ENCODE data around the gene GNAT1.

GNAT1 gene

GRCh38 chr3:50167069-50167840, 24.2 kb upstream of the GNAT1 start:
- H3K4me1 ChIP-seq = peaks cover 5% of the 10 kb centered on the region
- H3K27ac ChIP-seq = peak overlapping the region; percentile 74
- H3K27me3 ChIP-seq (ENCODE audit: control insufficient read depth, insufficient read depth, low read length) = no peaks in the 10 kb centered on the region
- H3K4me3 ChIP-seq (ENCODE audit: low read depth, low read length) = no peak overlapping the region
- H3K4me2 ChIP-seq (ENCODE audit: low read length) = no peak overlapping the region
- H2AFZ ChIP-seq = no peak overlapping the region
- no peaks in the 10 kb centered on the region for H3K79me2 ChIP-seq
- H3K9me3 ChIP-seq (ENCODE audit: control insufficient read depth, low read length) = no peaks in the 10 kb centered on the region
- no peak overlapping the region for H3K9ac ChIP-seq
- TF ChIP-seq CTCF (IDR thresholded peaks at IDR 0.05) = no peak
- no peaks in the 10 kb centered on the region for H3K36me3 ChIP-seq (ENCODE audit: control insufficient read depth, insufficient read depth, low read length)

- no peak overlapping the region for H3K4me3 ChIP-seq (ENCODE audit: low read depth, low read length)
- no peaks in the 10 kb centered on the region for H3K9me3 ChIP-seq (ENCODE audit: control insufficient read depth, low read length)
- H3K4me1 ChIP-seq = peaks cover 10% of the 10 kb centered on the region
- peak overlapping the region; percentile 74 for H3K27ac ChIP-seq
- no peak overlapping the region for H3K9ac ChIP-seq
- TF ChIP-seq CTCF (IDR thresholded peaks at IDR 0.05) = no peak
- H3K27me3 ChIP-seq (ENCODE audit: control insufficient read depth, insufficient read depth, low read length) = no peaks in the 10 kb centered on the region
- no peak overlapping the region for H3K4me2 ChIP-seq (ENCODE audit: low read length)
- H2AFZ ChIP-seq = no peak overlapping the region
- no peaks in the 10 kb centered on the region for H3K79me2 ChIP-seq
- no peaks in the 10 kb centered on the region for H3K36me3 ChIP-seq (ENCODE audit: control insufficient read depth, insufficient read depth, low read length)
Measured at GRCh38 chr3:50167841-50168209, 23.6 kb upstream of the GNAT1 start.

- no peak overlapping the region for H3K4me2 ChIP-seq (ENCODE audit: low read length)
- H3K27me3 ChIP-seq (ENCODE audit: control insufficient read depth, insufficient read depth, low read length) = no peaks in the 10 kb centered on the region
- no peak overlapping the region for H2AFZ ChIP-seq
- H3K9ac ChIP-seq = no peak overlapping the region
- H3K9me3 ChIP-seq (ENCODE audit: control insufficient read depth, low read length) = no peaks in the 10 kb centered on the region
- H3K27ac ChIP-seq = peak overlapping the region; percentile 74
- no peaks in the 10 kb centered on the region for H3K79me2 ChIP-seq
- peaks cover 10% of the 10 kb centered on the region for H3K4me1 ChIP-seq
- H3K36me3 ChIP-seq (ENCODE audit: control insufficient read depth, insufficient read depth, low read length) = no peaks in the 10 kb centered on the region
- no peak for TF ChIP-seq CTCF (IDR thresholded peaks at IDR 0.05)
- H3K4me3 ChIP-seq (ENCODE audit: low read depth, low read length) = no peak overlapping the region
Measured at GRCh38 chr3:50168388-50168787, 23.0 kb upstream of the GNAT1 start.

GRCh38 chr3:50168791-50169190, 22.6 kb upstream of the GNAT1 start:
- no peak overlapping the region for H3K9ac ChIP-seq
- H3K4me3 ChIP-seq (ENCODE audit: low read depth, low read length) = no peak overlapping the region
- H3K9me3 ChIP-seq (ENCODE audit: control insufficient read depth, low read length) = no peaks in the 10 kb centered on the region
- no peak overlapping the region for H2AFZ ChIP-seq
- no peak overlapping the region for H3K4me2 ChIP-seq (ENCODE audit: low read length)
- H3K27me3 ChIP-seq (ENCODE audit: control insufficient read depth, insufficient read depth, low read length) = no peaks in the 10 kb centered on the region
- TF ChIP-seq CTCF (IDR thresholded peaks at IDR 0.05) = no peak
- no peaks in the 10 kb centered on the region for H3K36me3 ChIP-seq (ENCODE audit: control insufficient read depth, insufficient read depth, low read length)
- peak overlapping the region; percentile 74 for H3K27ac ChIP-seq
- H3K4me1 ChIP-seq = peaks cover 10% of the 10 kb centered on the region
- no peaks in the 10 kb centered on the region for H3K79me2 ChIP-seq

Measured in parathyroid adenoma (tissue), 2 donors.